Kidney tubule cell (primary cell): ENCODE measurements around the gene PADI1.

Source experiments
- DNase-seq: peaks from one replicate; pipeline ENCODE4 v3.0.0-alpha.2; 2018; ENCODE audit warnings: low spot score

The PADI1 gene

GRCh38 chr1:17244821-17245740 is 40.2 kb downstream of the PADI1 start:
- DNase-seq, result peak; percentile 23

GRCh38 chr1:17245816-17246325 is 40.9 kb downstream of the PADI1 start:
- DNase-seq, result no peak

GRCh38 chr1:17246971-17247370 is 42.0 kb downstream of the PADI1 start:
- DNase-seq, result no peak

GRCh38 chr1:17248781-17249180 is 43.9 kb downstream of the PADI1 start, which contains the start of gene PADI3:
Gene PADI3 (plus strand): TSS chr1:17249098. CDS start chr1:17249138, 40 bp downstream.
- DNase-seq, result no peak

- peak; percentile 92 for DNase-seq
Observed at GRCh38 chr1:17250601-17251000, 45.7 kb downstream of the PADI1 start.

- DNase-seq, result no peak
Observed at GRCh38 chr1:17251246-17251645, 46.3 kb downstream of the PADI1 start.

- DNase-seq, result peak; percentile 75
Observed at GRCh38 chr1:17251701-17252376, 46.9 kb downstream of the PADI1 start.

GRCh38 chr1:17255336-17255735 is 50.4 kb downstream of the PADI1 start:
- DNase-seq, result no peak

- no peak for DNase-seq
Observed at GRCh38 chr1:17258116-17258757, 53.3 kb downstream of the PADI1 start.

- DNase-seq, result no peak
Observed at GRCh38 chr1:17258758-17259130, 53.8 kb downstream of the PADI1 start.

- DNase-seq, result no peak
Observed at GRCh38 chr1:17259233-17259873, 54.4 kb downstream of the PADI1 start.

GRCh38 chr1:17260264-17260663 is 55.3 kb downstream of the PADI1 start:
- no peak for DNase-seq

- DNase-seq, result no peak
Observed at GRCh38 chr1:17260738-17261137, 55.8 kb downstream of the PADI1 start.

GRCh38 chr1:17263936-17264335 is 59.0 kb downstream of the PADI1 start:
- DNase-seq, result no peak

- DNase-seq, result no peak
Observed at GRCh38 chr1:17264470-17264869, 59.5 kb downstream of the PADI1 start.

GRCh38 chr1:17265162-17265561 is 60.2 kb downstream of the PADI1 start:
- DNase-seq, result peak; percentile 18

- no peak for DNase-seq
Observed at GRCh38 chr1:17265950-17266349, 61.0 kb downstream of the PADI1 start.

- no peak for DNase-seq
Observed at GRCh38 chr1:17270891-17271765, 66.2 kb downstream of the PADI1 start.

GRCh38 chr1:17272066-17272465 is 67.1 kb downstream of the PADI1 start:
- DNase-seq, result no peak

GRCh38 chr1:17272646-17273045 is 67.7 kb downstream of the PADI1 start:
- DNase-seq, result peak; percentile 17

- no peak for DNase-seq
Observed at GRCh38 chr1:17273096-17273495, 68.2 kb downstream of the PADI1 start.
